ENCODE data around the gene REPS1. TPM values are rescaled to one million over a fixed set of nuclear protein-coding genes. Genes with fewer than 3 reads are reported as not detected.
"Not testable (repeated sequence)": the region's sequence is repeated elsewhere in the genome, so short reads cannot be mapped to it uniquely, and the experiment has no call there.

REPS1 gene
- total RNA-seq (96.8 TPM), polyA plus RNA-seq (26.6 TPM)

- H3K4me3 ChIP-seq (ENCODE audit: low read depth, low read length): peak within 1 kb of the TSS; percentile 94
- no peaks in the 10 kb centered on the region for H3K36me3 ChIP-seq (ENCODE audit: insufficient read depth)
- DNase-seq (ENCODE audit: extremely low spot score): peak; percentile 64
- H3K27ac ChIP-seq (ENCODE audit: low read depth): peak within 1 kb of the TSS; percentile 82
- under 1% methylated on average over 105 of the region's 105 CpGs for WGBS
- H3K4me1 ChIP-seq (ENCODE audit: insufficient read depth): no peaks in the 10 kb centered on the region
Observed at GRCh38 chr6:138987643-138988468, at the start of gene REPS1. REPS1 (minus strand) TSS chr6:138988253; CDS start chr6:138987682, 571 bp downstream.

GRCh38 chr6:139037490-139037889 lies 49.4 kb upstream of the REPS1 start:
- Histone ChIP-seq H3K4me1 (ENCODE audit: insufficient read depth) (no peaks in the 10 kb centered on the region), H3K36me3 (ENCODE audit: insufficient read depth) (no peaks in the 10 kb centered on the region), H3K4me3 (ENCODE audit: low read depth, low read length) (no peak overlapping the region), H3K27ac (ENCODE audit: low read depth) (no peak overlapping the region)
- WGBS: 86% methylated on average over 5 of the region's 5 CpGs
- DNase-seq (ENCODE audit: extremely low spot score): no peak

GRCh38 chr6:139030228-139030963 lies 42.3 kb upstream of the REPS1 start:
- Histone ChIP-seq H3K4me3 (ENCODE audit: low read depth, low read length) (no peak overlapping the region), H3K36me3 (ENCODE audit: insufficient read depth) (no peaks in the 10 kb centered on the region), H3K27ac (ENCODE audit: low read depth) (no peak overlapping the region), H3K4me1 (ENCODE audit: insufficient read depth) (no peaks in the 10 kb centered on the region)
- no peak for DNase-seq (ENCODE audit: extremely low spot score)
- WGBS: 73% methylated on average over 9 of the region's 9 CpGs

- DNase-seq (ENCODE audit: extremely low spot score): no peak
- H3K4me1 ChIP-seq (ENCODE audit: insufficient read depth): no peaks in the 10 kb centered on the region
- H3K27ac ChIP-seq (ENCODE audit: low read depth): peak overlapping the region; percentile 72
- peak overlapping the region; percentile 97 for H3K4me3 ChIP-seq (ENCODE audit: low read depth, low read length)
- WGBS: 7% methylated on average over 44 of the region's 44 CpGs
- no peaks in the 10 kb centered on the region for H3K36me3 ChIP-seq (ENCODE audit: insufficient read depth)
Observed at GRCh38 chr6:139029470-139030227, 41.6 kb upstream of the REPS1 start.

GRCh38 chr6:139028658-139029469 lies 40.8 kb upstream of the REPS1 start, which contains the start of gene ABRACL:
ABRACL (plus strand) TSS chr6:139028745; CDS start chr6:139034161, 5,416 bp downstream.
- Histone ChIP-seq H3K4me3 (ENCODE audit: low read depth, low read length) (peak within 1 kb of the TSS; percentile 97), H3K27ac (ENCODE audit: low read depth) (peak within 1 kb of the TSS; percentile 72), H3K4me1 (ENCODE audit: insufficient read depth) (no peaks in the 10 kb centered on the region), H3K36me3 (ENCODE audit: insufficient read depth) (no peaks in the 10 kb centered on the region)
- WGBS: under 1% methylated on average over 77 of the region's 77 CpGs
- DNase-seq (ENCODE audit: extremely low spot score): no peak

GRCh38 chr6:139028215-139028657 lies 40.2 kb upstream of the REPS1 start:
- no peak overlapping the region for H3K27ac ChIP-seq (ENCODE audit: low read depth)
- H3K4me1 ChIP-seq (ENCODE audit: insufficient read depth): no peaks in the 10 kb centered on the region
- H3K4me3 ChIP-seq (ENCODE audit: low read depth, low read length): peak overlapping the region; percentile 97
- H3K36me3 ChIP-seq (ENCODE audit: insufficient read depth): no peaks in the 10 kb centered on the region
- WGBS: 2% methylated on average over 14 of the region's 14 CpGs
- DNase-seq (ENCODE audit: extremely low spot score): no peak

GRCh38 chr6:139027620-139028182 lies 39.6 kb upstream of the REPS1 start:
- Histone ChIP-seq H3K4me3 (ENCODE audit: low read depth, low read length) (no peak overlapping the region), H3K27ac (ENCODE audit: low read depth) (no peak overlapping the region), H3K36me3 (ENCODE audit: insufficient read depth) (no peaks in the 10 kb centered on the region), H3K4me1 (ENCODE audit: insufficient read depth) (no peaks in the 10 kb centered on the region)
- no peak for DNase-seq (ENCODE audit: extremely low spot score)
- WGBS: 24% methylated on average over 10 of the region's 10 CpGs

- not testable (repeated sequence) for H3K4me3 ChIP-seq (ENCODE audit: low read depth, low read length); H3K4me1 ChIP-seq (ENCODE audit: insufficient read depth); H3K27ac ChIP-seq (ENCODE audit: low read depth); DNase-seq (ENCODE audit: extremely low spot score); H3K36me3 ChIP-seq (ENCODE audit: insufficient read depth)
- WGBS: 96% methylated on average over 3 of the region's 3 CpGs
Observed at GRCh38 chr6:139025416-139025815, 37.4 kb upstream of the REPS1 start.

- Histone ChIP-seq H3K4me3 (ENCODE audit: low read depth, low read length) (no peak overlapping the region), H3K27ac (ENCODE audit: low read depth) (no peak overlapping the region), H3K36me3 (ENCODE audit: insufficient read depth) (no peaks in the 10 kb centered on the region), H3K4me1 (ENCODE audit: insufficient read depth) (no peaks in the 10 kb centered on the region)
- 96% methylated on average over 3 of the region's 3 CpGs for WGBS
- no peak for DNase-seq (ENCODE audit: extremely low spot score)
Observed at GRCh38 chr6:139020689-139021088, 32.6 kb upstream of the REPS1 start.

- WGBS: 98% methylated on average over 2 of the region's 2 CpGs
- Histone ChIP-seq H3K27ac (ENCODE audit: low read depth) (no peak overlapping the region), H3K36me3 (ENCODE audit: insufficient read depth) (no peaks in the 10 kb centered on the region), H3K4me3 (ENCODE audit: low read depth, low read length) (no peak overlapping the region), H3K4me1 (ENCODE audit: insufficient read depth) (no peaks in the 10 kb centered on the region)
- no peak for DNase-seq (ENCODE audit: extremely low spot score)
Observed at GRCh38 chr6:139019722-139020121, 31.7 kb upstream of the REPS1 start.

GRCh38 chr6:139017227-139017626 lies 29.2 kb upstream of the REPS1 start:
- no peak for DNase-seq (ENCODE audit: extremely low spot score)
- WGBS: 37% methylated on average over 3 of the region's 3 CpGs
- H3K27ac ChIP-seq (ENCODE audit: low read depth): no peak overlapping the region

GRCh38 chr6:139016337-139017213 lies 28.5 kb upstream of the REPS1 start:
- Histone ChIP-seq H3K36me3 (ENCODE audit: insufficient read depth) (no peaks in the 10 kb centered on the region), H3K4me3 (ENCODE audit: low read depth, low read length) (no peak overlapping the region), H3K27ac (ENCODE audit: low read depth) (no peak overlapping the region), H3K4me1 (ENCODE audit: insufficient read depth) (no peaks in the 10 kb centered on the region)
- DNase-seq (ENCODE audit: extremely low spot score): no peak
- WGBS: 50% methylated on average over 7 of the region's 7 CpGs

More at GRCh38 chr6:139017227-139017626, 29.2 kb upstream of the REPS1 start:
- H3K4me3 ChIP-seq (ENCODE audit: low read depth, low read length): no peak overlapping the region
- no peaks in the 10 kb centered on the region for H3K4me1 ChIP-seq (ENCODE audit: insufficient read depth)
- no peaks in the 10 kb centered on the region for H3K36me3 ChIP-seq (ENCODE audit: insufficient read depth)

Data from urinary bladder (tissue), 4 donors.